OCI-LY7 (cell line): ENCODE data around the gene MRPL11.

Experiments
- CTCF ChIP-seq: fragments of 200-600 bp; sonication (generic); conservative IDR thresholded peaks from 2 replicates; pipeline ENCODE4 v1.5.1; 2014; ENCODE audit warnings: mild to moderate bottlenecking, antibody characterized with exemption, low read length, moderate library complexity, mixed read lengths
- EZH2phosphoT487 ChIP-seq: fragments of 200-600 bp; sonication (generic); IDR thresholded peaks from 2 replicates; pipeline ENCODE4 v1.6.1; 2018; ENCODE audit warnings: low read depth, borderline replicate concordance, mild to moderate bottlenecking, mixed run types, antibody characterized with exemption, low read length, moderate library complexity, mixed read lengths

- TF ChIP-seq CTCF, result no peak
- no peak for TF ChIP-seq EZH2phosphoT487
These were observed 31.4 kb upstream of the MRPL11 start for GRCh38 chr11:66470015-66470414.
